H1 (cell line): ENCODE measurements around the gene GALNT17. TPM values are rescaled to one million over a fixed set of nuclear protein-coding genes. Genes with fewer than 3 reads are reported as not detected.
A peak's percentile ranks its signal among the peaks of the same experiment; 100 is the strongest.

Experiments
- ASH2L ChIP-seq: fragments of 200-600, 300-600 bp; sonication (generic); IDR thresholded peaks from one replicate; pipeline ENCODE4 v1.7.1; 2017; ENCODE audit warnings: low read length
- CBX8 ChIP-seq: fragments of 300-800, 300-1000 bp; sonication (generic); IDR thresholded peaks from 2 replicates; pipeline ENCODE4 v1.7.1; 2016; ENCODE audit warnings: low read depth, low read length, borderline replicate concordance
- CREB1 ChIP-seq: IDR thresholded peaks from 2 replicates; pipeline ENCODE4 v1.6.1; 2012; ENCODE audit warnings: inconsistent platforms
- E2F6 ChIP-seq: IDR thresholded peaks from 2 replicates; pipeline ENCODE4 v1.6.1; 2012; ENCODE audit warnings: inconsistent platforms
- EGR1 ChIP-seq: IDR thresholded peaks from 2 replicates; pipeline ENCODE4 v1.6.1; 2011; ENCODE audit warnings: low read depth, low read length, borderline replicate concordance
- GABPA ChIP-seq: IDR thresholded peaks from 2 replicates; pipeline ENCODE4 v1.6.1; 2011; ENCODE audit warnings: mild to moderate bottlenecking, low read length, moderate library complexity, borderline replicate concordance; ENCODE audit not compliant: insufficient read depth
- JUN ChIP-seq: IDR thresholded peaks from 2 replicates; pipeline ENCODE4 v1.6.1; 2011; ENCODE audit warnings: low read depth, mild to moderate bottlenecking, improper control_type of control experiment, low read length
- JUND ChIP-seq: IDR thresholded peaks from 2 replicates; pipeline ENCODE4 v1.6.1; 2011; ENCODE audit warnings: mild to moderate bottlenecking, improper control_type of control experiment, low read length
- KDM1A ChIP-seq: fragments of 200-600, 300-600 bp; sonication (generic); IDR thresholded peaks from 2 replicates; pipeline ENCODE4 v1.7.1; 2016; ENCODE audit warnings: mild to moderate bottlenecking, low read length, borderline replicate concordance
- KDM4A ChIP-seq: IDR thresholded peaks from one replicate; pipeline ENCODE4 v1.7.1; 2012; ENCODE audit warnings: low read depth, mild to moderate bottlenecking, moderate library complexity, low read length, inconsistent platforms; ENCODE audit not compliant: severe bottlenecking
- RNF2 ChIP-seq: fragments of 200-900, 300-1000 bp; sonication (generic); IDR thresholded peaks from 2 replicates; pipeline ENCODE4 v1.7.1; 2016; ENCODE audit warnings: borderline replicate concordance, low read depth, mild to moderate bottlenecking, antibody characterized with exemption, low read length; ENCODE audit not compliant: poor library complexity, severe bottlenecking; ENCODE audit errors: missing control alignments
- SIN3A ChIP-seq, 2 experiments: IDR thresholded peaks in 1 of 2; conservative IDR thresholded peaks in 1 of 2; 2 replicates each; pipeline ENCODE4 v1.6.1; 2011 to 2012; ENCODE audit warnings: low read length in 2 of 2, improper control_type of control experiment in 1 of 2, low read depth in 1 of 2, mild to moderate bottlenecking in 1 of 2
- SP1 ChIP-seq: IDR thresholded peaks from 2 replicates; pipeline ENCODE4 v1.6.1; 2011; ENCODE audit warnings: low read depth, low read length
- SP2 ChIP-seq: IDR thresholded peaks from 2 replicates; pipeline ENCODE4 v1.6.1; 2012; ENCODE audit warnings: mild to moderate bottlenecking, low read length, inconsistent platforms
- SP4 ChIP-seq: IDR thresholded peaks from 2 replicates; pipeline ENCODE4 v1.6.1; 2012; ENCODE audit warnings: low read length, inconsistent platforms
- SUZ12 ChIP-seq: fragments of 200-600 bp; sonication (generic); IDR thresholded peaks from 2 replicates; pipeline ENCODE4 v1.6.1; 2012; ENCODE audit warnings: mild to moderate bottlenecking, inconsistent platforms, low read length, moderate library complexity, mixed read lengths
- TBP ChIP-seq: IDR thresholded peaks from 2 replicates; pipeline ENCODE4 v1.6.1; 2011; ENCODE audit warnings: low read depth, low read length, improper control_type of control experiment
- TEAD4 ChIP-seq: IDR thresholded peaks from 2 replicates; pipeline ENCODE4 v1.6.1; 2012; ENCODE audit warnings: low read depth, low read length, inconsistent platforms, mixed read lengths
- polyA plus RNA-seq, 7 experiments: library from polyadenylated mRNA; depleted of rRNA in 3 of 7; stranded (reverse) in 5 of 7; unstranded in 2 of 7; fragments of >200 nt in 5 of 7; fragments of 200-250 nt in 2 of 7; gene quantifications; 1 replicate in 5 of 7; 2 replicates in 1 of 7; 4 replicates in 1 of 7; pipeline versions ENCODE4 v1.2.1 to v1.2.3, GENCODE V29; 2011 to 2013; ENCODE audit warnings: missing spikeins in 2 of 7, mixed read lengths in 2 of 7
- total RNA-seq: library from RNA; stranded (reverse); fragmentation: NEBNext Ultra II Directional; extraction: Animal tissue kit (Norgen Biotek cat#: 25700); gene quantifications from 2 replicates; pipeline ENCODE4 v1.2.1, GENCODE V29; 2021
- TF ChIP-seq, protein P1 (sequence below): IDR thresholded peaks from 2 replicates; pipeline ENCODE4 v1.6.1; 2011; ENCODE audit warnings: low read depth, mild to moderate bottlenecking, low read length; ENCODE audit not compliant: insufficient read depth
- TF ChIP-seq, protein P2 (sequence below), 3 experiments: IDR thresholded peaks; 1 replicate in 2 of 3; 2 replicates in 1 of 3; pipeline versions ENCODE4 v1.5.1 to v1.6.1; 2011; ENCODE audit warnings: low read length in 3 of 3, mild to moderate bottlenecking in 3 of 3, inconsistent platforms in 2 of 3, low read depth in 1 of 3, moderate library complexity in 1 of 3; ENCODE audit not compliant: insufficient read depth in 1 of 3; ENCODE audit errors: control extremely low read depth in 1 of 3

The GALNT17 gene
- total and polyA plus RNA-seq, 2 of the 8 experiments (the other 6 are each of a cell fraction or from before 2014, with no cell fraction given), result 37.7 to 47.0 TPM

- no peak for TF ChIP-seq E2F6
- TF ChIP-seq SP1, result 0 out of 2 replicates have a peak, but pooled peaks have one; percentile 58
- TF ChIP-seq KDM4A, result peak; percentile 87
- TF ChIP-seq, protein P1, sequence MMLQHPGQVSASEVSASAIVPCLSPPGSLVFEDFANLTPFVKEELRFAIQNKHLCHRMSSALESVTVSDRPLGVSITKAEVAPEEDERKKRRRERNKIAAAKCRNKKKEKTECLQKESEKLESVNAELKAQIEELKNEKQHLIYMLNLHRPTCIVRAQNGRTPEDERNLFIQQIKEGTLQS, result no peak
- no peak for TF ChIP-seq JUND
- no peak for TF ChIP-seq CREB1
- TF ChIP-seq EGR1, result no peak
- TF ChIP-seq SP4, result no peak
- TF ChIP-seq CBX8, result no peak
- TF ChIP-seq SIN3A (conservative IDR thresholded peaks at IDR 0.05 in 1 of 2, IDR thresholded peaks at IDR 0.05 in 1 of 2; ENCODE audit: low read depth in 1 of 2, low read length in 2 of 2), result peak in 1 of 2 experiments; percentile 2; a peak in 1 of 4 replicates
- TF ChIP-seq SUZ12, result no peak
- peak; percentile 43 for TF ChIP-seq ASH2L
- no peak for TF ChIP-seq GABPA
- TF ChIP-seq, protein P2, sequence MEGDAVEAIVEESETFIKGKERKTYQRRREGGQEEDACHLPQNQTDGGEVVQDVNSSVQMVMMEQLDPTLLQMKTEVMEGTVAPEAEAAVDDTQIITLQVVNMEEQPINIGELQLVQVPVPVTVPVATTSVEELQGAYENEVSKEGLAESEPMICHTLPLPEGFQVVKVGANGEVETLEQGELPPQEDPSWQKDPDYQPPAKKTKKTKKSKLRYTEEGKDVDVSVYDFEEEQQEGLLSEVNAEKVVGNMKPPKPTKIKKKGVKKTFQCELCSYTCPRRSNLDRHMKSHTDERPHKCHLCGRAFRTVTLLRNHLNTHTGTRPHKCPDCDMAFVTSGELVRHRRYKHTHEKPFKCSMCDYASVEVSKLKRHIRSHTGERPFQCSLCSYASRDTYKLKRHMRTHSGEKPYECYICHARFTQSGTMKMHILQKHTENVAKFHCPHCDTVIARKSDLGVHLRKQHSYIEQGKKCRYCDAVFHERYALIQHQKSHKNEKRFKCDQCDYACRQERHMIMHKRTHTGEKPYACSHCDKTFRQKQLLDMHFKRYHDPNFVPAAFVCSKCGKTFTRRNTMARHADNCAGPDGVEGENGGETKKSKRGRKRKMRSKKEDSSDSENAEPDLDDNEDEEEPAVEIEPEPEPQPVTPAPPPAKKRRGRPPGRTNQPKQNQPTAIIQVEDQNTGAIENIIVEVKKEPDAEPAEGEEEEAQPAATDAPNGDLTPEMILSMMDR (IDR thresholded peaks at IDR 0.05; ENCODE audit: control extremely low read depth in 1 of 3, insufficient read depth in 1 of 3, low read depth in 1 of 3, low read length in 3 of 3), result peak in 1 of 3 experiments; percentile 13; a peak in 1 of 4 replicates
- TF ChIP-seq RNF2, result peak; percentile 25
- peak; percentile 40; the same call in 1 of the 2 replicates for TF ChIP-seq KDM1A
- no peak for TF ChIP-seq SP2
- no peak for TF ChIP-seq TEAD4
- TF ChIP-seq TBP, result no peak; the same call in none of the 2 replicates
- TF ChIP-seq JUN, result no peak
Observed at GRCh38 chr7:71131256-71132126, 453 bp upstream of the GALNT17 start (continued).
